ENCODE measurements around the gene PPFIA4.

PPFIA4 gene

DNA sequence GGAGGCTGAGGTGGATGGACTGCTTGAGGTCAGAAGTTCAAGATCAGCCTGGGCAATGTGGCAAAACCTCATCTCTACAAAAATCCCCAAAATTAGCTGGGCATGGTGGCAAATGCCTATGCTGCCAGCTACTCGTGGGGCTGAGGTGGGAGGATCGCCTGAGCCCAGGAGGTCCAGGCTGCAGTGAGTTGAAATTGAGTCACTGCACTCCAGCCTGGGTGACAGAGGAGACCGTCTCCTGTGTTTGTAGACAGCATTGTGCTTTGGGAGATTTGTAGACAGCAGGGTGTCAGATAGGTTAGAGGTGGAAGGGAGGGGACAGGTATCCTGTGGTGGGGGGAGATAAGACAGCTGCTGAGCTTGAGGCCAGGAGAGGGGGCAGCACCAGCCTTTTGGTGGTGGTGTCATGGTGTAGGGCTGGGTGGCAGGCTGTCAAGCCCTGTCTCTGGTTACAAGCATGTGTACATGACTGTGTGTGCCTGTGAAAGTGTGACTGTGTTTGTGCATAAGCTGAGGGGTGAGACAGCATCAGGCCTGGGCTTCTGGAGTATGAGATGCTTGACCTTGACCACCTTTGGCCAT is 15.2 kb downstream of the PPFIA4 start:
- DNase-seq, result no peak

DNA sequence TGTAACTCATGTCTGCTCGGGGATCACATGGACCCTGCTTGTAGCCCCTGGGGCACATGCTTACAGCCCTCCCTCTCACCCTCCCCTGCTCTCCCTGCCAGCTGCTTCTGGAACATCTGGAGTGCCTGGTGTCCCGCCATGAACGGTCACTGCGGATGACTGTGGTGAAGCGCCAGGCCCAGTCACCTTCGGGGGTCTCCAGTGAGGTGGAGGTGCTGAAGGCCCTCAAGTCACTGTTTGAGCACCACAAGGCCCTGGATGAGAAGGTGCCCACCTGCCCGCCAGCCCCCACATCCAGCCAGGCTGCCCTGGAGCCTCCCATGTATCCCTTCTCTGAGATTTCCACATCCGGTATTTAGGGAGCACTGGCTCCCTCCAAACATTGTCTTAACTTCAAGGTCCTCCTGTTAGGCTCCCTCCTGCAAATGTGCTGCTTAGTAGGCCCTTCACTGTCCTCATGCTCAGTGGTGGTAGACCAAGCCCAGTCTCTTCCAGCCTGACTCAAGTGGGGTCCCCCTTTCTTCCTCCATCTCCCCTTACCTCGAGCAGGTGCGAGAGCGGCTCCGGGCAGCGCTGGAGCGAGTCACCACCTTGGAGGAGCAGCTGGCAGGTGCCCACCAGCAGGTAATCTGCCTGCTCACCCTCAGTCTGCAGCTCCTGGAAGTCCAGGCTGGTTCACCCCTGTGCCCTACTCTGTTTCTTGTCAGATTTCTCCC is 17.7 kb downstream of the PPFIA4 start:
- no peak for DNase-seq

DNA sequence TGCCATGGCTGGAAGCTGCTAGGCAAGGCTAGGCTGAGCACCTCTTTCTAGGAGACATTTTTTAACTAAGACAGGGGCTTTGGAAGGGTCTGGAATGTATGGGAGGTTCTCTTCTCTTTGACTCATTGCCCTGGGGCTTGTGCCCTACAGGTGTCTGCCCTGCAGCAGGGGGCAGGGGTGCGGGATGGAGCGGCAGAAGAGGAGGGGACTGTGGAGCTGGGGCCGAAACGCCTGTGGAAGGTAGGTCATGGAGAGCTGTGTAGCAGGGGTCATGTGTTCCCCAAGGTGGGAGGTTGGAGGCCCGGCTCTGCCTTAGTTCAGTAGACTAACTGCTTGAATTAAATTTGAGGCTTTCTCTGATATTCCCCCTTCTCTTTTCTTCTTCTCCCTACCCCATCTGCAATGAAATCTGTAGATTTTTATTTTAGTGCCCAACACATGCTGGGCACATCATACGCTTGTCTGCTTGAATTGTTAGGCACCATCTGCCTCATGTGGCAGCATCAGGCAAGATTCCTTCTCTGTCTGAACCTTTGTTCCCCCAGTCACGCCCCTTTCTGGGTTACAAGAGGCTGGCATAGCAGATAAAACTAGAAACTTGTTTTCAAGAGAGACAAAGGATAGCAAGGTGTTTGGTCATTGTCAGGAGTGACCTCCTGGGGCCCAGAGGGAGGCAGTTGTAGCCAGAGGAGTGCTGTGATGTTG is 18.4 kb downstream of the PPFIA4 start:
- no peak for DNase-seq

DNA sequence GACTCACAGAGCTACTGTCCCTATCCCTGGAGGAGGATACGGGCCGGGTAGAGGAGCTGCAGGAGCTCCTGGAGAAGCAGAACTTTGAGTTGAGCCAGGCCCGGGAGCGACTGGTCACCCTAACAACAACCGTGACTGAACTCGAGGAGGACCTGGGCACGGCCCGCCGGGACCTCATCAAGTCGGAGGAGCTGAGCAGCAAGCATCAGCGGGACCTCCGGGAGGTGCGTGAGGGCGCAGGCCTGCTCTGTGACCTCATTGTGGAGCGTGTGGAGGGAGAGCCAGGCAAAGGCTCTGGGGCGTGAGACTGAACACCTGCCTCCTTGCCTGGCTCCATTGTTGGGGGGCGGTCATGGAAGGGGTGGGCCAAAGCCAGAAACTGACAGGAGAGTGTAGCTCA is 19.0 kb downstream of the PPFIA4 start:
- no peak for DNase-seq

DNA sequence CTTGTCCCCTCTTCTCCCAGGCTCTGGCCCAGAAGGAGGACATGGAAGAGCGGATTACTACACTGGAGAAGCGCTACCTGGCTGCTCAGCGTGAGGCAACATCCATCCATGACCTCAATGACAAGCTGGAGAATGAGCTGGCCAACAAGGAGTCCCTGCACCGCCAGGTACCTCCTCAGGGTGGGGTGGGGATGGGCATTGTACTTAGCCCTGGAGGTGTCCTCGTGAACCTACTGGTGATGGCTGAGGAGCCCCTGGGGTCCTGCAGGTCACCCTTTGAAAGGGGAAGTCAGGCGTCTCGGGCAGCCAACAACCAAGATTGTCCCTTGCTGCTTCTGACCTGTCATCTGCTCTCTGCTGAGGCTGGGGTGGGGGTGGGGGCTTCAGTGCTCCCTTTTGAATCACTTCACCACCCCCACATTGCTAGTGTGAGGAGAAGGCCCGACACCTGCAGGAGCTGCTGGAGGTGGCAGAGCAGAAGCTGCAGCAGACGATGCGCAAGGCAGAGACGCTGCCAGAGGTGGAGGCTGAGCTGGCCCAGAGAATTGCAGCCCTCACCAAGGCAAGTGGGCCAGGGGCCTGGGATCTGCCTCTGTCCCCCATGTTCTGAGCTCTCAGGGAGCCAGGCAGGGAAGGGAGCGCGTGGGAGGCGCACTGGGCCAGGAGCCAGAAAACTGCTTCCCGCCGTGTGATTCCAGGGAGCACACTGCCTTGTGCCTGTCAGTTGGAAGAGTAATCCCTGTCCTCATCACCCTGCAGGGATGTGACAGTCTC is 19.7 kb downstream of the PPFIA4 start:
- DNase-seq, result no peak

DNA sequence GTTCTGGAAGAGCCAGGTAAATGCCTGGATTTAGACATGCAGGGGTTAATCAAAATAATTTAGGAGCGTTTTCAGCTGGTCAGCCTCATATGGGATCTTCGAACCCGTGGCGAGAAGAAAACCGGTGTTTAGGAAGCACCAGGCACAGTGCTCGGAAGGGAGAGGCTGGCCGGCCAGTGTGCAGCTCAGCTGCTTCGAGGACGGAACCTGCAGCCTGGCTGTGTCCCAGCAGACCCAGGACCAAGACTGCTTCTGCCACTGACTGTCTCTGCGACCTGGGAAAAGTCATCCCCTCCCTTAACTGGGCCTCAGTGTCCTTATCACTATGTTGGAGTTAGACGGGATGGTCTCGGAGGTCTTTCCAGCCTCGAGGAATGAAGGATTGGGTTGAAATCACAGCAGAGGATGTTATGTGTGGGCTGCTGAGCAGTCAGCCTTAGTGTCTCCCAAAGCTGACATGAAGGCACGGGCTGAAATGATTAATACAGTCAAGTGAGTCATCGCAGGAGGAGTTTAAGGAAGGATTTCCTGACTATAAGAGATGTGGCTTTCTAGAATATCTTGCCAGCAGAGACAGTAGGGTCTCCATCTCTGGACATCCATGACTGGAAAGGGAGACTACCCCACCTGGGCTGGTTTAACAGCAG is 20.8 kb downstream of the PPFIA4 start:
- no peak for DNase-seq

DNA sequence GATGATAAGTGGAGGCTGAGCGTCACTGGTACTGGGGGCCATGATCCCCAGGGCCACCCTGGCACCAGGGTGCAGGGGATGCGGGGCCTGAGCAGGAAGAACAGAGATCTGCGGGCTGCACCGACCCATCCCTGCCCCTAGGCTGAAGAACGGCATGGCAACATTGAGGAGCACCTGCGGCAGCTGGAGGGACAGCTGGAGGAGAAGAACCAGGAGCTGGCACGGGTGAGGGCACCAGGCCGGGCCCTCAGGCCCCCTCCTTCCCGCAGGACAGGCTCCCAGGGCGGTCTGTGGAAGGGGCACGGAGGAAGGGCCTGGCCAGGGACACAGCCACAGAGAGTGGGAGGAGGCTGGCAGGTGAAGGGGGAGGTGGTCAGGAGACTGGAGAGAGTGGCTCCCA is 21.8 kb downstream of the PPFIA4 start:
- DNase-seq, result no peak

DNA sequence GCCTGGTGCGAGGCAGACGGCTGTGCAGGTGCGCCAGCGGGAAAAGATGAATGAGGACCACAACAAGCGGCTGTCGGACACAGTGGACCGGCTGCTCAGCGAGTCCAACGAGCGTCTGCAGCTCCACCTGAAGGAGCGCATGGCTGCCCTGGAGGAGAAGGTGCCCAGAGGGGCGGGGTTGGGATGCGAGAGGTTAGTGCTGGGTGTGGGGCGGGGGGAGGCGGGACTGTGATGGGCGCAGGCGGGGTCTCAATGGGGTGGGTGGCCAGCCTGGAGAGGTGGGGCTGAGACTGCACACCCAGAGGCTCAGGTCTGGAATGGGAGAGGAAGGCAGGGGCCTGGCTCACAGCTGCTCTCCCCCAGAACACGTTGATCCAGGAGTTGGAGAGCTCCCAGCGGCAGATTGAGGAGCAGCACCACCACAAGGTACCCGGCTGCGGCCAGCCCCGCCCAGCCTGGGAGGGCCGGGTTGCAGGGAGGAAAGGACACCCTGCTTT is 22.3 kb downstream of the PPFIA4 start:
- no peak for DNase-seq

DNA sequence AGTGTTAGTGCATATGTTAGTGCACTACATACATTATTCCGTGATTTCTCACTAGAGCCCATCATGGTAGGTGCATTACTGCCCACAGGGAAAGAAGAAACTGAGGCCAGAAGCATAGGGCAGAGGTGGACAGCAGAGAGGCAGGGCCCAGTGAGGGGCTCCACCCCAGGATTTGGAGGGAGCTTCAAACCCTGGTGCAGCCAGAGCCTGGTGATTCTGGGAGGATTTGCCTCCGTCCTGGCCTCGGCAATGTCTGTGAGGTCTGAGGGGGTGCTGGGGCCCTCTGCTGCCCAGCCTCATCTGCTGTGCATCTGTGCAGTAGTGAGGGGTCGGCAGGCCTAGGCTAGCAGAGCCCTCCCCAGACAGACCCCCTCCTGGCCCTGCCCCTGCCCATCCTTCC is 22.8 kb downstream of the PPFIA4 start:
- no peak for DNase-seq

DNA sequence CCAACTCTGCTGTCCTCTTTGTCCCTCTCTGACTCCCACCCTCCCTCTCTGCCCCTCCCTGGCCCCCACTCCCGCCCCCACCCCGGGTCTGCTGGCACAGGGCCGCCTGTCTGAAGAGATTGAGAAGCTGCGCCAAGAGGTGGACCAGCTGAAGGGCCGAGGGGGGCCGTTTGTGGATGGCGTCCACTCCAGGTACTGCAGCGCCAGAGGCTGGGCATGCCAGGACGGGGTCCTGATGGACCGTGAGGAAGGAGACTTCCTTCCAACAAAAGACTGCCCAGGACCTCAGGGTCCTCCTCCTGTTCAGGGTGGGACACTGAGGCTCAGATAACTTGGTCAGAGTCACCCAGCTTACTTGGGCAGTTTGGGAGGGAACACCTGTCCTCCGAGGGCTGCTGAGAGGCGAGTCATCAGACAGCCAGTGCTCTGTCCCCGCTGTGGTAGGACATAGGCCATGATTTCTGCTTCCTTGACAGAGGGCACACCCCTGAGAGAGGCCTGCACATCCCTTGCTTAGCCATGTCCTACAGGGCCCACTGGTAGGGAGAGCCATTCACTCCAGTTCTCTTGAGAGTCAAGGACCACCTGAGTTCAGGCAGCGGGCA is 23.4 kb downstream of the PPFIA4 start:
- DNase-seq, result no peak

DNA sequence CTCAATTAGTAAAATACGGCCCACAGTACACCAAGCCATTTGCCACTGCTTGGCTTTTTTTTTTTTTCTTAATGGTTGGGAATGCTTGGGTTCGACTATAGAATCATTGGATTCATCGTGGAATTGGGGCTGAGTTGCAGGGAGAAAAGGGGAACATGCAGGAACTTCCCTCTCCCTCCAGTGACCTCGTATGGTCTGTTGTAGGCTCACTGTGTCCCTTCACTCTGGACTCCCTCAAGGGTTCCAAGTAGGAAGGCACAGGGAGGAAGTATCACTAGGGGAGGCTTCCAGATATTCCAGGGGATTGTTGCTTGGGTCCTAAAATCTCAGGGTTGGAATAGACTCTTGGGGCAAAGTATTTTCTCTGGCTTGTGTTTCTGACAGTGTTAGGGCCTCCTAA is 24.5 kb downstream of the PPFIA4 start:
- DNase-seq, result no peak

DNA sequence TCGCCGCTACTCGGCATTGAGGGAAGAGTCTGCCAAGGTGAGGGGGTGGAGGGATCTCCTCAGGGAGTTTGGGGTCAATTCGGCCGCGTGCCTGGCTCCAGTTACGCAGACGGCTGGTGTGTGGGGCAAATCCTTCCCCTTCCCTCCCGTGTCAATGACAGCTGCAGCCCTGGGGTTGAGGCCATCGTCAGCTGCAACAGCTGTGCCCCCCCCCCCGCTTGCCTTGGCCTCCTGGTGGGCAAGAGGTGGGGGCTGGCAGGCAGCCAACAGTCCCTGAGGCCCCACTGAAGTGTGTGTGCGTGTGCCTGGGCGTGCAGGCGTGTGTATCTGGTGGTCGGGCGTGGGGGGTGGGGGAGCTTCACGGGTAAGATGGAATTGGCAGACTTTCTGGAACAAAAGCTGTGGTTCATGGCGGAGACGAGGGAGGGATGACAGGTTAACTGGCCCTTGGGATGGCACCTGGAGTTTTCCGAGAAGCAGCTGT is 25.6 kb downstream of the PPFIA4 start:
- no peak for DNase-seq

DNA sequence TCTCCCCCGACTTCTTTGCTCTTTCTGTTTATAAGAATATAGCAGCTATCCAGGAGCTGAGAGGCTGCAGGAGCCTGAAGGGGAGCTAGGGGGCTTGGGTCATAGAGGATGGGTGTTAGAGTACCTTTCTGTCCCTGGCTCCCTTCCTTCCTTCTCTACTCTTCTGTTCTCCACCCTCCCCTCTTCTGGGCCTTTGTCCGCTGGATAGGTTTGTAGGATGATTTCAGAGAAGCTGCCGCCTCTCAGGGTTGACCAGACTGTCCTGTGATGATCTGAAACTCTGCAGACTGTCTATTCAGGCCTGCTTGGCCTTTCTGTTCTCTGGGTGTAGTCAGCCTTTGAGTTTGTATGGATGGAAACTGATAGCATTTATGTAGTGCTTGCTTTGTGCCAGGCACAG is 26.3 kb downstream of the PPFIA4 start:
- DNase-seq, result no peak

DNA sequence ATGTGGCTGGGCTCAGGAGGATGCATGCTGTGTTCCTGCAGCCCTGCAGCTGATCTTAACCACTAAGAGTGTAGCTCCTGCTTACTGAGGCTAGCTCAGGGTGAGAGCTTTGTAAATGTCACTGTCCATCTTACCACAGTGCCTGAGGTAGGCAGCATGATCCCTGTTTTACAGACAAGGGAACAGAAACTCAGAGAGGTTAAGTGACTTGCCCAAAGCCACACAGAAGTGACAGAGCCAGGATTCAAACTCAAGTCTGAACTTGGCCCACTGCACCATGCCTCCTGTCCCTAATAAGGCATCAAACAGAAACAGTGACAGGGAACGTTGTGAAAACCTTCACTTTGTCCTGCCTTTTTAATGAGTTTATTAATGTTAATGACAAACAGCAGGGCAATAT is 27.9 kb downstream of the PPFIA4 start:
- DNase-seq, result no peak

DNA sequence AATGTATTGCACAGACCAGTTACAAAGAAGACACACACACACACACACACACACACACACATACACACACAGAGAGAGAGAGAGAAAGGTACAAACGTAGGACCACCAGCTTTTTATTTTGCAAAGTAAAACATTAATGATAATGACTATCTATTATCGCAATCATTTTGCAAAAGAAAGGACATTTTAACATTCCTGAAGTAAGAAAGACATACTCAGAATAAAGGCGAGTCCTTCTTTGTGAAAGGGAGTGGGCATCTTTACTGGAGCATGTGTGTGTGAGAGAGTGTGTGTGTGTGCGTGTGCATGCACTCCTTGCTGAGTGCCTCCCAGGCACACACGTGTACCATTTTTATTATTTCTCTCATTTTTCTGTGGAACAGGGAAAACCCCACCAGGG is 28.4 kb downstream of the PPFIA4 start:
- DNase-seq, result no peak

DNA sequence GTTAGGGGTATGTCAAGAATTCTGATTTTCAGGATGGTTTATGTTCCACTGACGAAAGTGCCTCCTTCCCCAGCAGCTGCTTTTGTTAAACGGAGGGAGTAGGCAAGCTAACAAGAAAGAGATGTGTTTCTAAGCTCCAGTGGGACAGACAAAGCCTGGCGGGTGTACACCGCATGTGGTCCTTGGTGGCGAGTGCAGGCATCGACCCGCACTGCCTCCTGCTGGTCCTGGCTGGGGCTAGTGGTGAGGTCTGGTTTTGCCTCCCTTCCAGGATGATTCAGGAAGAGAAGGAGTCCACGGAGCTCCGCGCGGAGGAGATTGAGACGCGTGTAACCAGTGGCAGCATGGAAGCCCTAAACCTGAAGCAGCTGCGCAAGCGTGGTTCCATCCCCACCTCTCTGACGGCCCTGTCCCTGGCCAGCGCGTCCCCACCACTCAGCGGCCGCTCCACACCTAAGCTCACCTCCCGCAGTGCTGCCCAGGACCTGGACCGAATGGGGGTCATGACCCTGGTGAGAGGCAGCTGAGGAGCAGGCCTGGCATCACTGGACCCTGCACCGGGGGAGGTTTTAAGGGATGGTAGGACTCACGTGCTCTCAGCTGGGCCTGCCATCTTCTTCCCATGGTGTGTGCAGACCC is 29.0 kb downstream of the PPFIA4 start:
- DNase-seq, result no peak

DNA sequence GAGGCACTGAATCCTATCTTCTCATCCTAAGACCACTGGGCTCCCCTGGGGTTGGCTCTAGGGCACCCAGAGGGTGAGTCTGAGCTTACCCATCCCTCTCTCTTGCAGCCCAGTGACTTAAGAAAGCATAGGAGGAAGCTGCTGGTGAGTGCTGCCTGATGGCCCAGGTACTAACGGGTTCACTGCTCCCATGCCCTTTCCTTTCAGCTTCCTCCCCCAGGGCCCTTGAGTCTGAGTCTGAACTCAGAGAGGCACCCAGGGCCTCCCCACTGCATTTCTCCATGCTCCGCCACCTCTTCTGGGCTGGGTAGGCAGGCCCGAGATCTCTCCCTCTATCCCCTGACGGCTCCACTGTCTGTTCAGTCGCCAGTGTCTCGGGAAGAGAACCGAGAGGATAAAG is 29.7 kb downstream of the PPFIA4 start:
- DNase-seq, result no peak

DNA sequence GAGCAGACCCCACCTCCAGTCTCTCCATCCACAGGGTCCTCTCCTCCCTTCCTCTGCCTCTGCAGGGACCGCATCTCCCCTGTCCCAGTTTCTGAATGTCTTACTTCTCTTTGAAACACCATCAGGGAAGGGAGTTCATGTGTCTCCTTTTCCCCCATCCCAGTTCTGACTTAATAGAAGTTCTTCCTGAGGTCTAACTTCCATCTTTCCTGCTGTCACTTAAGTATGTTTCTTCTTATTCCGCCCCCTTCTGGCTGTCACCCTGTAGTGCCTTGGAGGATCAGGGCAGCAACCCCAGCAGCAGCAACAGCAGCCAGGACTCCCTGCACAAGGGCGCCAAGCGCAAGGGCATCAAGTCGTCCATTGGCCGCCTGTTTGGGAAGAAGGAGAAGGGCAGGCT is 30.2 kb downstream of the PPFIA4 start:
- no peak for DNase-seq

DNA sequence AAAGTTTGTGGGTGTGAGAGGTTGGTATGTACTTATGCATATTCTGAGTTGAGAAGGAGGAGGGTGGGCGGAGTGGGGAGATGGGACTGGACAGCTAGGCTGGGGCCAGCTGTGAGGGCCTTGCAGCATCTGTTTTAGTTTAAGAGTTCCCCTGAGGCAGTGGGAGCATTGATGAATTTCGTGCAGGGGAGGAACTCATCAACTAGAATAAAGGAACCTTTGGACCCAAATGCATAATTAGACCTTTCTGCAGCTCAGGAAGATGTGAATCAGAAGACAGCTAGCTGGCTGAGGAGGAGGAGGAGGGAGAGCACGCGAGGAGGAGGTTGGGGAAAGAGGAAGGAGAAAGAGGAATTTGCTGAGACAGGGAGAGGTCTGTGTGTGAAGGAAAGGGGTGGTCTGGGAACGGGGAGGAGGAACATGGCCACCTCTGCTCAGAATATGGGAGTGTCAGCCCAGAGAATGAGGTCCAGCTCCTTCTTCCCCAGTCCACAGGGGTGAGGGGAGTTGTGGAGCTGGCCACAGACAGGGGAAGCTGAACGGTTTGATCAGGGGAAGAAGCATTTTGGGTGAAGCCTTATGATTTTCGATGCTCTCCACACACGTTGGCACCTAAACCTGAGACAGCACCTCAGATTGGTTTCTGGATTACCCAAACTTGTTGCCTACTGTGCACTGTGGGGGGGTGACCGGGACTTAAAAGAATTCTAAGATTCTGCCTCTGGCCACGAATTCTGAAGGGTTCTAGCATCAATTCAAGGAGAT is 31.8 kb downstream of the PPFIA4 start:
- no peak for DNase-seq

DNA sequence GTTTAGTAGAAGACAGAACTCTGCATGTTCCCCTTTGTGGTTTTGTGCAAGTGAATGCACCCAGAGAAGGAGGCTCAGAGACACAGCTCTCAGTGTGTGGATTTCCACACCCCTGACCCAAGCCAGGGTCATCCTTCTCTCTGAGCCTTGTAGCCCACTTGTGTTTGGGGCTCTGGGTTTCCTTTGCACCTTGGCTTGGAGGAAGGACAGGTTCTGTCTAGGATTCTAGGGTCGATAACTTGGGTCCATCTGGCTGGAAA is 32.3 kb downstream of the PPFIA4 start:
- no peak for DNase-seq

DNA sequence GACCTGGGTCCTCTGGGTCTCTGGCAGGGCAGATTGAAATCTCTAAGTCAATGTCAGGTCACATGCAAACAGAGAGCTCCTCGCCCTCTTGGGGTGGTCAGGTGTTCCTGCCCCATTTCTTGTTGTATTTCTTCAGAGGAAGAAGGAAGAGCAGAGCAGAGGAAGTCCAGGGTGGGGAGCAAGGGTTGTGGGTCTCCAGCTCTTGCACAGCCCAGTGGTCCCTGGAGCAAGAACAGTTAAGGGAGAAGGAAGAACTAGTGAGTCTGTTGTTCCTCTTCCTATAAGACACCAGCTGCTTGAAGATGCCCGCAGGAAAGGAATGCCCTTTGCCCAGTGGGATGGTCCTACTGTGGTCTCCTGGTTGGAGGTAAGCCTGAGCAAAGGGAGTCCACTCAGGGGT is 33.2 kb downstream of the PPFIA4 start:
- DNase-seq, result no peak

All from activated CD8-positive, alpha-beta memory T cell treated with anti-CD3 and anti-CD28 coated beads, Interleukin-2, amount 50 U/mL, for 4 hours (primary cell).